Activated CD8-positive, alpha-beta memory T cell treated with anti-CD3 and anti-CD28 coated beads, Interleukin-2, amount 50 U/mL, for 1 hour (primary cell): Measurements from ENCODE around the gene TOLLIP.
"Not testable (repeated sequence)": the region's sequence is repeated elsewhere in the genome, so short reads cannot be mapped to it uniquely, and the experiment has no call there.

ENCODE experiments used
- DNase-seq: peaks from one replicate; pipeline ENCODE4 v3.0.0-alpha.2; 2020; ENCODE audit errors: extremely low read depth

TOLLIP gene

GRCh38 chr11:1343391-1344055 lies 34.1 kb upstream of the TOLLIP start:
- no peak for DNase-seq

- no peak for DNase-seq
Measured at GRCh38 chr11:1342946-1343345, 33.5 kb upstream of the TOLLIP start.

- DNase-seq, result no peak
Measured at GRCh38 chr11:1341928-1342524, 32.6 kb upstream of the TOLLIP start.

- not testable (repeated sequence) for DNase-seq
Measured at GRCh38 chr11:1341226-1341625, 31.8 kb upstream of the TOLLIP start.

- no peak for DNase-seq
Measured at GRCh38 chr11:1340111-1340510, 30.7 kb upstream of the TOLLIP start.

- DNase-seq, result no peak
Measured at GRCh38 chr11:1339066-1339675, 29.7 kb upstream of the TOLLIP start.

- no peak for DNase-seq
Measured at GRCh38 chr11:1338201-1339065, 29.0 kb upstream of the TOLLIP start.

- no peak for DNase-seq
Measured at GRCh38 chr11:1337647-1338007, 28.2 kb upstream of the TOLLIP start.

- DNase-seq, result no peak
Measured at GRCh38 chr11:1336836-1337646, 27.6 kb upstream of the TOLLIP start.

- no peak for DNase-seq
Measured at GRCh38 chr11:1335811-1336761, 26.7 kb upstream of the TOLLIP start.

GRCh38 chr11:1335264-1335810 lies 25.9 kb upstream of the TOLLIP start:
- DNase-seq, result no peak

- no peak for DNase-seq
Measured at GRCh38 chr11:1333860-1334259, 24.4 kb upstream of the TOLLIP start.

GRCh38 chr11:1333091-1333772 lies 23.8 kb upstream of the TOLLIP start:
- DNase-seq, result no peak

GRCh38 chr11:1330473-1330872 lies 21.0 kb upstream of the TOLLIP start:
- no peak for DNase-seq

- DNase-seq, result no peak
Measured at GRCh38 chr11:1327064-1327460, 17.6 kb upstream of the TOLLIP start.

- no peak for DNase-seq
Measured at GRCh38 chr11:1326435-1327063, 17.1 kb upstream of the TOLLIP start.

GRCh38 chr11:1323774-1324173 lies 14.3 kb upstream of the TOLLIP start:
- no peak for DNase-seq

- DNase-seq, result no peak
Measured at GRCh38 chr11:1317993-1318392, 8.6 kb upstream of the TOLLIP start.

- DNase-seq, result no peak
Measured at GRCh38 chr11:1317432-1317831, 8.0 kb upstream of the TOLLIP start.
